HG03457 (cell line): ENCODE measurements around the gene RHBDF2.
"Not testable (repeated sequence)": the region's sequence is repeated elsewhere in the genome, so short reads cannot be mapped to it uniquely, and the experiment has no call there.

ENCODE experiments used
- ATAC-seq: cut with Tn5 transposase; IDR thresholded peaks from one replicate; pipeline ENCODE4 v1.9.1; 2021; ENCODE audit warnings: moderate number of reproducible peaks; ENCODE audit not compliant: unreplicated experiment

RHBDF2 gene

GRCh38 chr17:76525513-76525833 lies 24.2 kb upstream of the RHBDF2 start:
- not testable (repeated sequence) for ATAC-seq

GRCh38 chr17:76524598-76525512 lies 23.6 kb upstream of the RHBDF2 start:
- ATAC-seq = no peak

DNA sequence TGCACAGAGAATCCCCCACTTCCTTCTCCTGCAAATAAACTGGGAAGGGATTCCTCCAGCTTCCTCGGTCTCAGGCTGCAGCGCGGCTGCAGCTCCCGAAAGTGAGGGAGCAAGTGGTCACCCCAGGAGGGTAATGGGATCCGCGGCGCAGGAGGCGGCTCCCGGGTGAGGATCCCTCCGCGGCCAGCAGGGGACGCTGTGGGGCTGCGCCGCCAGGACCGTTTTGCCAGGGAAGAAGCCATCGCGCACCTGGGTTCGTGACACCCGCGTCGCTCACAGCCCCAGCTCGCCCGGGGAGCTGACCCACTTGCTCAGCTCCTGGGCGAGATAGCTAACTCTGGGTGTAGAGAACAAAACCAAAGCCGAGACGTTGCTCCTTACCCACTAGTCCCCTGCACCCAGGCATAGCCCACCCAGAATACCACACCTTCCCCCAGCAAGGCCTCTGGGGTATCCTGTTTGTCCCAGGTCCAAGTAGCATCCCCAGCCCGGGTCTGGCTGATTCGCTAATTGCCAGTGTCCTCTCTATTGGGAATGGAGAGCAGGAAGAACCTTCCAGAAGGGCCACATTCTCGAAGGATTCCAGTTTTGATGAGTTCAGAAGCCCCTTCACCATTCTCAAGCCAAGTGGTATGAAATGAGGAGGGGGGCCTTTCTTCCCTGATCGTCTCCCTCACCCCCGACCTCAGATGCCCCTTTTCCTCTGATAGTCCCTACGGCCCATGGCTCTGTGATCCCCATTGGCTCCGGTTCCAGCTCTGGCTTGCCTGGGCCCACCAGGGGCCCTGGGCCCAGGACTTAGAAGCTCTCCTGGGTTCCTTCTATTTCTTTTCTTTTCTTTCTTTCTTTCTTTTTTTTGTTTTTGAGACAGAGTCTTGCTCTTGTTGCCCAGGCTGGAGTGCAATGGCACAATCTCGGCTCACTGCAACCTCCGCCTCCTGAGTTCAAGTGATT lies 22.1 kb upstream of the RHBDF2 start:
- no peak for ATAC-seq

DNA sequence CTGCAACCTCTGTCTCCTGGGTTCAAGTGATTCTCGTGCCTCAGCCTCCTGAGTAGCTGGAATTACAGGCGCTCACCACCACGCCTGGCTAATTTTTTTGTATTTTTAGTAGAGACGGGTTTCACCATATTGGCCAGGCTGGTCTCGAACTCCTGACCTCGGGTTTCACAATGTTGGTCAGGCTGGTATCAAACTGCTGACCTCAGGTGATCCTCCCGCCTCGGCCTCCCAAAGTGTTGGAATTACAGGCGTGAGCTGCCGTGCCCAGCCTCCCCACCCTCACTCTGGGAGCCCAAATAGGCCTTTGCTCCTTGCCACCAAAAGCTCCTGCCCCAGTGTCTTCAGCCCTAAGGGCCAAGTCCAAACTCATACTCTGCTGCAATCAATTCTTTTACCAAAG lies 20.5 kb upstream of the RHBDF2 start:
- not testable (repeated sequence) for ATAC-seq

GRCh38 chr17:76521262-76521661 lies 20.0 kb upstream of the RHBDF2 start:
- ATAC-seq = no peak

DNA sequence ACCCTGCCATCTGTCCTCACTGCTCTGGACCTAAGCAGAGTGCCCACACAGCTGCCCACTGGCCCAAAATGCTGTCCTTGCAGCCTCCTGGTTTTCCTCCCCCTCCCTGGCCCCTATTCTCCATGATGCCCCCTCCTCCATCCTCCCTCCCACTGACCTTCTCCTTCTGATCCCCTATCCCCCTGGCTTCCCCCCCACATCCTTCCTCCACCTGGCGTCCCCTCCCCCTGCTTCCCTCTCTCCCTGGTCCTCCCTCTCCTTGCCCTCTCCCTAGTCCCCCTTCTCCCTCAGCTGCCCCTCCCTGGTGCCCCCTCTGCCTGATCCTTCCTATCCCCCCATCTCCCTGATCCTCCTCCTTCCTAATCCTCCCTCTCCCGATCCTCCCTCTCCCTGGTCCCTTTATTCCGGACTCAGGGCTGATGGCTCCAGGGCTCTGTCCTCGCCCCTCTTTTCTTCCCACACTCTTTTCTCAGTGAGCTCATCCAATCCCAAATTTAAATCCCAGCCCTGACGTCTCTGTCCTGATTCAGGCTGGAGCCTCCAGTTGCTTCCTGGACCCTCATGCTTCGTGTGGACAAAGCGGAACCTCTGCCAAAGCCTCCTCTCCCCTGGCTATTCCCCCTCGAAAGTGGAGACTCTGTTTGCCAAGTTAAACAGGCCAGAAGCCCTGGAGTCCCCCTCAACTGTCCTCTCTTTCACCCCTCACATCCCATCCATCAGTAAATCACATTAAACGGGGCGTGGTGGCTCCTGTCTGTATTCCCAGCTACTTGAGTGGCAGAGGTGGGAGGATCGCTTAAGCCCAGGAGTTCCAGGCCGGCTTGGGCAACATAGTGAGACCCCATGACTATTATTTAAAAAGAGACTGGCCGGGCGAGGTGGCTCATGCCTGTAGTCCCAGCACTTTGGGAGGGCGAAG lies 18.1 kb upstream of the RHBDF2 start:
- no peak for ATAC-seq

DNA sequence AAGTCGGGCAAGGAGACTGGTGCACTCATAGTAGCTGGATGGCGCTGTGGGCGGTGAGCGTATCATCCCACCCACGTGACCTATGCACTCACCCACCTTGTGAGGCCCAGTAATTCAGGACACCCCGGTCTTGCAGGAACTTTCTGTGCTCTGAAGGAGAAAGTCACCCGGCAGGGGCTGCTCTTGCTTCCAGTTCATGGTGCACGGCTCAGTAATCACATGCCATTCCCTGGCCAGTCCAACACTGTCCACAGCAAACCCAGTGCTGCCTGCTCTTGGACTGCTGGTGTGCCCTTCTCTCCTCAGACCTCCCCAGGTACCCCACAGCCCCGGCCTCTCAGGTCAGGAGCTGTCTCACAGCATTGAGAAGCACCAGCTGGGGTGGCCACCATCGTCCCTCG lies 16.4 kb upstream of the RHBDF2 start:
- ATAC-seq = no peak

DNA sequence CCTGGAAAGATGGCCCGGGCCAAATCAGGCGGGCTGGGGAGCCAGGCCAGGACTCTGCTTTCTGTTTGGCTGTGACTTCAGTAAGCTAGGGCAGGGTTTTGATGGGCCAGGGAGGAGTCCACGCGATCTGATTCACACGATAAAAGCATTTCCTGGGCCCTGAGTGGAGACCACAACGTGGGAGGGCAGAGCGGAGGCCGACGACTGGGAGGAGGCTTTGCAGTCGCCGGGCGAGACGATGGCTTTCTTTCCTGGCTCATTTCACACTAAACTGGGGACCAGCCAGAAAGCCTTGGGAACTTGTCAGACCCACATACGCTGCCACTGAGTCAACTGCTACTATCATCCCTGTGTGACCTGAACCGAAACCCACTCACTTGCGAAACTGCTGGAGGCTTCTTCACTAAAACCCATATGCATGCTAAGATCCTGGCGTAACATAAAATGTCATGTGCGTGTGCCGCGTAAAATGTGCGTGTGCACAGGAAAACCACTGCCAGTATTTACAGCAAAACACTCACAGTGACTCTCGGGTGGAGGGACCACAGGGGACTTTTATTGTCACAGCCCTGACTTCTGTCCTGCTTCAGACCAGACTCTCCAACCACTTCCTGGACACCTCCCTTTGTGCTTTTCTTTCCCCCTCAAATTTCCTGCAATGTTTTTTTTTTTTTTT lies 14.2 kb upstream of the RHBDF2 start:
- ATAC-seq = no peak

GRCh38 chr17:76514355-76514754 lies 13.1 kb upstream of the RHBDF2 start:
- ATAC-seq = not testable (repeated sequence)

DNA sequence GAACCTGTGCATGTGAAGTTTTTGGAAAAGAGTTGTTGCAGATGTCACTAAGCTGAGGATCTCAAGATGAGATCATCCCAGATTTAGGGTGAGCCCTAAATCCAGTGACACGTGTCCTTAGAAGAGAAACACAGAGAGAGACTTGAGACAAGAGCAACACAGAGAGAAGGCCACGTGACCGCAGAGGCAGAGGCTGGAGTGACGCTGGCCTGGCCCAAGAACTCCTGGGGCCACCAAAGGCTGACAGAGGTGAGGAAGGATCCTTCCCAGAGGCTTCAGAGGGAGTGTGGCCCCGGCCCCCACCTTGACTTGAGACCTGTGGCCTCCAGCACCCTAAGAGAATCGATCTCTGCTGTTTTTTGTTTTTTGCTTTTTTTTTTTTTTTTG lies 12.1 kb upstream of the RHBDF2 start:
- no peak for ATAC-seq

DNA sequence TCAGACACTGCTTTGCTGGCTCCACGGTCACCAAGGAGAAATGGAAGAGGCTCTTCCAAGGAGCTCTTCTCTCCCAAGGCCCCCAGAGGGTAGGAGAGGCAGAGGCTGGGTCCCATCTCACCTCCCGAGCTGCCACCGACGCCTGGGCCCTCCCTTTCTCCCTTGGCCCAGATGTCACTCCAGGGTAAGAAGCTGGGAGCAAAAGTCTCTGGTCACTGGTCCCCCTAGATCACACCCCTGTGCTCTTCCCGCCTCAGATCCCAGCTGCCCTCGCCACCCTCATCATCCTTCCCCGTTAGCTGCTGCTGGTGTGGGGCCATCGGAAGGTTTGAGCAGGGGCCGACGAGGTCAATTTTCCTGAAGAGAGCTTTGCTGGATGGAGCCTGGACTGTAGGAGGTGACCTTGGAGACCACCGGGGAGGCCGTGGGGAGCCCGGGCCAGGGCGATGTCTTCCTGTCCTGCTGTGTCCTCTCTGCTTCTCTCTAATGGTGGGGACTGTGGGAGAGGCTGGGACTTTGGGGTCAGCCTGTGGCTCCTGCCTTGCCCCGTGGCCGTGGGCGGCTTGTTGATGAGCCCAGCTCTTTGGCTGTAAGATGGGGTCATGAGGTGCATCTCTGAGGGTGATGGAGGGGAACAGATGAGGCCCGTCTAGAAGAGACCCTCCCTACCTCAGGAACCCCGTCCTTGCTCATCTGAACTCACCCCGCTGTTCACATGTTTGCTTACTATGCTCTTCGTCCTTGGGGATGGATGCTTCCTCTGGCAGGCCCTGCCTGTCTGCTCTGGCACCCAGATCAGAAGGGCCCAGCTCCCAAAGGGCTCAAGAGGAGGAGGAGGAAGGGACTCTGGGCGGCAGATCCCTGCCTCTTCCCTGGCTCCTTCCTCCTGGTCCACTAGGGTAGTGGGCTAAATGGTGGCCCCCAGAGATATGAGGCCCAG lies 11.4 kb upstream of the RHBDF2 start:
- no peak for ATAC-seq

DNA sequence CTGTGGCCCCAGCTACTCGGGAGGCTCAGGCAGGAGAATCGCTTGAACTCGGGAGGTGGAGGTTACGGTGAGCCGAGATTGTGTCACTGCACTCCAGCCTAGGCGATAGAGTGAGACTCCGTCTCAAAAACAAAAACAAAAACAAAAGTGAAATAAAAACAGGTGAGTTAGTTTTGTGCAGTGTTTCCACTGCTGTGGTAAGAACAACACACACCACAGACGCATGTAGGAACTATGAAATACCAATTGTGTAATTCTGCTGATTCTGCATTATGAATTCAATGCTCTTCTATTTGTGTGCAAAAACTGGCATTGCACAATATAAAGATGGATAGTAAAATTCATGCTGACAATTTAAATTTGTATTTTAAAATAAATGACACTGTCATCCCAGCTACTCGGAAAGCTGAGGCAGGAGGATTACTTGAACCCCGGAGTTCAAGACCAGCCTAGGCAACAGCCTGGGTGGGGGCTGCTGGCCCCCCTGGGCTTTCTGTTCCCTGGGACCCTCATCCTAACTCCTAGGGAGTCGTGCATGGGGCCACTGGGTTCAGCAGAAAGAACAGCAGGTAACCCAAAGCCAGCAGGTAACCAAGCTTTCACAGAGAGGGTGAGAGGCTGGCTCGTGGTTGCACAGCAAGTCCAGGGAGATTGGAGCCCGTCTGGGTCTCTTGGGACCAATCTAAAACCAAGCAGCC lies 10.6 kb upstream of the RHBDF2 start:
- no peak for ATAC-seq

DNA sequence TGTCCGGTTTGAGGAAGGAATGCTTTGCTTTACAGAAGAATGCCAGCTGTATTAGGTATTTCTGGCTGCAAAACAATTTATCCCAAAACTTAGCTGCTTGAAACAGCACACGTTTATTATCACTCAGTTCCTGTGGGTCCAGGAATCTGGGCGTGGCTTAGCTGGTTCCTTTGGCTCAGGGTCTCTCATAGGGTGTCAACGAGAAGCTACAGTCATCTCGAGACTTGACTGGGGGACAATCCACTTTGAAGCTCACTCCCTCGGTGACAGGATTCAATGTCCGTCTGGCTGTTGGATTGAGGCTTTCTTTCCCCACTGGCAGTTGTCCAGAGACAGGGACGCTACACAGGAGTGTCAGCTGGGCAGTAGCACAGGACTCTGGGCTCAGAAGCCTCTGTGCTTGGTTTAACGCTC lies 9.6 kb upstream of the RHBDF2 start:
- ATAC-seq = no peak

- ATAC-seq = not testable (repeated sequence)
These were observed 7.3 kb upstream of the RHBDF2 start for GRCh38 chr17:76508472-76509063.

- ATAC-seq = no peak
These were observed 5.5 kb upstream of the RHBDF2 start for GRCh38 chr17:76506408-76507345.

- ATAC-seq = no peak
These were observed 2.9 kb upstream of the RHBDF2 start for GRCh38 chr17:76504117-76504516.
